Stomach (tissue), 9 donors: ENCODE results near the gene GBP7. TPM values are rescaled to one million over a fixed set of nuclear protein-coding genes. Genes with fewer than 3 reads are reported as not detected.
A peak's percentile ranks its signal among the peaks of the same experiment; 100 is the strongest.

Source experiments
- DNase-seq, 2 donors: peaks; one replicate each; pipeline versions ENCODE4 v3.0.0 to v3.0.0-alpha.2; 2013 to 2019
- H3K27ac ChIP-seq, 5 donors: fragments of 200-600 bp in 4 of 5; sonication (generic) in 4 of 5; one replicate each; pipeline ENCODE4 v1.5.1; 2013 to 2019; ENCODE audit warnings: mild to moderate bottlenecking in 1 of 5, moderate library complexity in 1 of 5
- H3K27me3 ChIP-seq, 3 donors: fragments of 200-600 bp; sonication (generic); one replicate each; pipeline ENCODE4 v1.5.1; 2017 to 2019; ENCODE audit warnings: mixed run types in 1 of 3
- H3K36me3 ChIP-seq, 4 donors: fragments of 200-600 bp; sonication (generic); 1 replicate in 3 of 4; 2 replicates in 1 of 4; pipeline ENCODE4 v1.5.1; 2016 to 2019
- H3K4me1 ChIP-seq, 4 donors: fragments of 200-600 bp; sonication (generic); one replicate each; pipeline ENCODE4 v1.5.1; 2016 to 2019
- H3K4me3 ChIP-seq, 4 donors: fragments of 200-600 bp; sonication (generic) in 3 of 4; one replicate each; pipeline ENCODE4 v1.5.1; 2016 to 2019; ENCODE audit warnings: mild to moderate bottlenecking in 1 of 4
- H3K9me3 ChIP-seq, 4 donors: fragments of 200-600 bp; sonication (generic); one replicate each; pipeline ENCODE4 v1.5.1; 2016 to 2019
- CTCF ChIP-seq, 7 experiments: fragments of 450-650 bp in 4 of 7; fragments of 200-600 bp in 3 of 7; sonication (generic) in 3 of 7; IDR thresholded peaks; one replicate each; pipeline ENCODE4 v1.5.1; 2016 to 2019; ENCODE audit warnings: antibody characterized with exemption in 7 of 7, control low read depth in 2 of 7, mild to moderate bottlenecking in 1 of 7
- EP300 ChIP-seq: sonication (generic); formaldehyde crosslinking; IDR thresholded peaks from one replicate; pipeline ENCODE4 v1.6.1; 2017; ENCODE audit warnings: antibody characterized with exemption
- POLR2A ChIP-seq, 4 donors: fragments of 450-650 bp; IDR thresholded peaks; one replicate each; pipeline ENCODE4 v1.6.1; 2016; ENCODE audit warnings: antibody characterized with exemption in 4 of 4, control low read depth in 2 of 4, mild to moderate bottlenecking in 1 of 4, moderate library complexity in 1 of 4
- POLR2AphosphoS5 ChIP-seq, 3 donors: sonication (generic); formaldehyde crosslinking; IDR thresholded peaks; one replicate each; pipeline ENCODE4 v1.6.1; 2016; ENCODE audit warnings: antibody characterized with exemption in 3 of 3
- WGBS, 5 donors: extraction: QIAGEN DNeasy Blood & Tissue Kit in 3 of 5; methylation state at CpG; one replicate each; pipeline versions ENCODE4 v1.1.5 to v1.1.7; 2013 to 2018; 5-methylcytosine and 5-hydroxymethylcytosine counted together
- intact Hi-C: fragments of 100-400 bp; cut with DNase I; formaldehyde crosslinking; loops from one replicate; pipeline ENCODE4 v1.15.1; 2023; ENCODE audit warnings: low total_unique reads
- polyA plus RNA-seq, 3 donors: library from polyadenylated mRNA; stranded (reverse); fragments of 200-250 nt; gene quantifications; one replicate each; pipeline ENCODE4 v1.2.3, GENCODE V29; 2013
- total RNA-seq, 5 donors: library from RNA; depleted of rRNA; stranded (reverse); fragments of >200 nt; gene quantifications; one replicate each; pipeline versions ENCODE4 v1.1.0 to v1.2.3, GENCODE V29; 2014 to 2016
- donor health status: healthy with polysubstance abuse.
- donor health status: Bipolar disorder and iron deficiency.
- donor health status: healthy.

GBP7 gene
- total and polyA plus RNA-seq, 8 donors: not detected

GRCh38 chr1:89114662-89115061, 61.1 kb downstream of the GBP7 start:
- Histone ChIP-seq H3K9me3 (no peaks in the 10 kb centered on the region), H3K27ac (no peak overlapping the region), H3K4me1 (no peaks in the 10 kb centered on the region), H3K4me3 (no peak overlapping the region), H3K36me3 (peaks cover 62 to 100% (median 100%) of the 10 kb centered on the region in 4 donors), H3K27me3 (no peaks in the 10 kb centered on the region)
- TF ChIP-seq EP300 (no peak), POLR2AphosphoS5 (IDR thresholded peaks at IDR 0.05) (no peak), CTCF (IDR thresholded peaks at IDR 0.05) (no peak), POLR2A (IDR thresholded peaks at IDR 0.05) (no peak)
- 73 to 95% (median 84%) methylated on average over 2 of the region's 2 CpGs for WGBS, 5 donors
- DNase-seq: no peak
- intact Hi-C loops: loop anchor here (10.0 kb wide), 1 partner anchor 240 kb away; no protein-coding TSS in a partner anchor

- Histone ChIP-seq H3K27ac (peak overlapping the region in 1 of 5 donors; percentile 7), H3K27me3 (no peaks in the 10 kb centered on the region), H3K4me1 (no peaks in the 10 kb centered on the region), H3K4me3 (no peak overlapping the region), H3K9me3 (no peaks in the 10 kb centered on the region), H3K36me3 (peaks cover 63 to 100% (median 100%) of the 10 kb centered on the region in 4 donors)
- 63 to 79% (median 76%) methylated on average over 5 of the region's 5 CpGs for WGBS, 5 donors
- intact Hi-C loops: loop anchor here (10.0 kb wide), 1 partner anchor 242 kb away; no protein-coding TSS in a partner anchor
- no peak for DNase-seq
- TF ChIP-seq POLR2AphosphoS5 (IDR thresholded peaks at IDR 0.05): no peak
- TF ChIP-seq POLR2A (IDR thresholded peaks at IDR 0.05): no peak
- no peak for TF ChIP-seq CTCF (IDR thresholded peaks at IDR 0.05)
These were observed 62.8 kb downstream of the GBP7 start for GRCh38 chr1:89112871-89113613.

- H3K4me1 ChIP-seq: no peaks in the 10 kb centered on the region
- H3K27ac ChIP-seq: no peak overlapping the region
- TF ChIP-seq CTCF (IDR thresholded peaks at IDR 0.05) (no peak), EP300 (no peak), POLR2A (IDR thresholded peaks at IDR 0.05) (no peak), POLR2AphosphoS5 (IDR thresholded peaks at IDR 0.05) (no peak)
- intact Hi-C loops: no loop called here
- WGBS, 5 donors: 93 to 97% (median 94%) methylated on average over 17 of the region's 17 CpGs
- H3K4me3 ChIP-seq: no peak overlapping the region
- H3K27me3 ChIP-seq: no peaks in the 10 kb centered on the region
- no peak for DNase-seq
- peaks cover 0 to 3% (median 0%) of the 10 kb centered on the region in 4 donors for H3K9me3 ChIP-seq
- H3K36me3 ChIP-seq: peaks cover 32 to 60% (median 60%) of the 10 kb centered on the region in 4 donors
These were observed 71.1 kb downstream of the GBP7 start for GRCh38 chr1:89104687-89105086.

GRCh38 chr1:89104147-89104546, 71.7 kb downstream of the GBP7 start:
- H3K9me3 ChIP-seq: peaks cover 0 to 3% (median 0%) of the 10 kb centered on the region in 4 donors
- DNase-seq: no peak
- no peak overlapping the region for H3K4me3 ChIP-seq
- WGBS, 5 donors: 85 to 94% (median 90%) methylated on average over 2 of the region's 2 CpGs
- intact Hi-C loops: no loop called here
- peaks cover 30 to 55% (median 54%) of the 10 kb centered on the region in 4 donors for H3K36me3 ChIP-seq
- H3K4me1 ChIP-seq: no peaks in the 10 kb centered on the region
- TF ChIP-seq POLR2AphosphoS5 (IDR thresholded peaks at IDR 0.05): no peak
- no peak for TF ChIP-seq POLR2A (IDR thresholded peaks at IDR 0.05)
- TF ChIP-seq EP300: no peak
- TF ChIP-seq CTCF (IDR thresholded peaks at IDR 0.05): no peak
- no peak overlapping the region for H3K27ac ChIP-seq
- no peaks in the 10 kb centered on the region for H3K27me3 ChIP-seq
